Suprapubic skin (tissue), 4 donors: ENCODE data around the gene PHPT1. TPM values are rescaled to one million over a fixed set of nuclear protein-coding genes. Genes with fewer than 3 reads are reported as not detected.

ENCODE experiments used
- DNase-seq, 2 donors: peaks; one replicate each; pipeline ENCODE4 v3.0.0-alpha.2; 2019; ENCODE audit warnings: low spot score in 2 of 2
- H3K27ac ChIP-seq: fragments of 200-600 bp; sonication (generic); one replicate; pipeline ENCODE4 v1.5.1; 2019
- H3K27me3 ChIP-seq: fragments of 200-600 bp; sonication (generic); one replicate; pipeline ENCODE4 v1.5.1; 2019
- H3K36me3 ChIP-seq: fragments of 200-600 bp; sonication (generic); one replicate; pipeline ENCODE4 v1.5.1; 2019
- H3K4me1 ChIP-seq: fragments of 200-600 bp; sonication (generic); one replicate; pipeline ENCODE4 v1.5.1; 2019
- H3K4me3 ChIP-seq: fragments of 200-600 bp; sonication (generic); one replicate; pipeline ENCODE4 v1.5.1; 2019; ENCODE audit warnings: mild to moderate bottlenecking
- H3K9me3 ChIP-seq: fragments of 200-600 bp; sonication (generic); one replicate; pipeline ENCODE4 v1.5.1; 2019
- EP300 ChIP-seq: sonication (generic); formaldehyde crosslinking; IDR thresholded peaks from one replicate; pipeline ENCODE4 v1.6.1; 2017; ENCODE audit warnings: antibody characterized with exemption
- POLR2A ChIP-seq, 2 donors: fragments of 450-650 bp; IDR thresholded peaks; one replicate each; pipeline ENCODE4 v1.6.1; 2017; ENCODE audit warnings: antibody characterized with exemption in 2 of 2, mild to moderate bottlenecking in 2 of 2, moderate library complexity in 2 of 2
- POLR2AphosphoS5 ChIP-seq, 3 donors: sonication (generic); formaldehyde crosslinking; IDR thresholded peaks; one replicate each; pipeline ENCODE4 v1.6.1; 2017; ENCODE audit warnings: antibody characterized with exemption in 3 of 3
- WGBS: methylation state at CpG from one replicate; pipeline ENCODE4 v1.1.5; 2018; 5-methylcytosine and 5-hydroxymethylcytosine counted together
- total RNA-seq, 4 donors: library from RNA; depleted of rRNA; stranded (reverse); fragments of >200 nt; gene quantifications; one replicate each; pipeline ENCODE4 v1.1.0, GENCODE V29; 2016
- TF ChIP-seq, protein P1 (sequence below), 2 donors: fragments of 200-600 bp in 1 of 2; fragments of 450-650 bp in 1 of 2; sonication (generic) in 1 of 2; IDR thresholded peaks; one replicate each; pipeline ENCODE4 v1.5.1; 2016 to 2019; ENCODE audit warnings: antibody characterized with exemption in 2 of 2, mild to moderate bottlenecking in 1 of 2, moderate library complexity in 1 of 2

The PHPT1 gene
- total RNA-seq, 4 donors from 2014 or later = 41.9 to 64.2 (median 46.6) TPM

DNA sequence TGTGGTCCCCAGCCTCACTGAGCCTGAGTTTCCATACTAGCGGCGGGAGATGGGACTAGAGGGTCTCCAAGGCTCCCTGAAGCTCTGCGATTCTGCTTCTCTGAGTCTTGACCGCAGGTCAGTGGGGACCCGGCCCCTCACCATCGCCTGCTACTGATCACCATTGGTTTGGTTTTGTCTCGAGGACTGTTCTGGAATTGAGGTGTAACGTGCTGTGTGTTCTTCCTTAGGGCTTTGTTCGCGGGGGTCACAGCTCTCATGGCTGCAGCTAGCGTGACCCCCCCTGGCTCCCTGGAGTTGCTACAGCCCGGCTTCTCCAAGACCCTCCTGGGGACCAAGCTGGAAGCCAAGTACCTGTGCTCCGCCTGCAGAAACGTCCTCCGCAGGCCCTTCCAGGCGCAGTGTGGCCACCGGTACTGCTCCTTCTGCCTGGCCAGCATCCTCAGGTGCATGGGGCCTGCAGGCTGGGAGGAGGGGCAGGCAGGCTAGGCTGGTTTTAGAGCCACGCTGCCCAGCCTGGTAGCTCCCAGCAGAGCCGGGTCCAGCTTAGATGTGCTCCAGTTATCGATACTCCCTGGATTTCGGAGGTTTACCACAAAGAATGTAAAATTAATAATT lies 49.4 kb downstream of the PHPT1 start:
- H3K4me1 ChIP-seq = peaks cover 51% of the 10 kb centered on the region
- H3K27ac ChIP-seq = no peak overlapping the region
- WGBS = 92% methylated on average over 11 of the region's 21 CpGs

DNA sequence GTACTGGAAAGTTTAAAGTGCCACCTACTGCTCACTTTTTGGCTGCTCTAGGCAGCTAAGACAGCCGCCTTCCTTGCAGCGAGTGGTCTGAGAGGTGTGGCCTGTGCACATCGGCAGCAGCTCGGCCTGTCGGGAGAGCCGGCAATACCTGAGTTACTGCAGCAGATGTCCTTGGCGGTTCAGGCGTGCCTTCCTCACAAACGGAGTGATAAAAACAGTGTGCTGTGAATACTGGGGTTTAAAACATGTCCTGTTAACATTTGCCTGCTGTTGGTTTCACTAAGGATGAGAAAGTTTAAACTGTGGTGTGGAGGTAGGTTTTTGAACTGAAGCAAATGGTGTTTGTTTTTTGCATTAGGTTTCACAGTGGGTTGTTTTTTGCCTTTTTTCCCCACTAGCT lies 50.0 kb downstream of the PHPT1 start:
- Histone ChIP-seq H3K9me3 (no peaks in the 10 kb centered on the region), H3K36me3 (peaks cover 22% of the 10 kb centered on the region), H3K27ac (no peak overlapping the region), H3K4me1 (peaks cover 55% of the 10 kb centered on the region), H3K4me3 (no peak overlapping the region), H3K27me3 (no peaks in the 10 kb centered on the region)
- 44% methylated on average over 9 of the region's 9 CpGs for WGBS
- DNase-seq = no peak
- TF ChIP-seq POLR2AphosphoS5 (IDR thresholded peaks at IDR 0.05) = no peak
- TF ChIP-seq EP300 = no peak
- TF ChIP-seq, protein P1, sequence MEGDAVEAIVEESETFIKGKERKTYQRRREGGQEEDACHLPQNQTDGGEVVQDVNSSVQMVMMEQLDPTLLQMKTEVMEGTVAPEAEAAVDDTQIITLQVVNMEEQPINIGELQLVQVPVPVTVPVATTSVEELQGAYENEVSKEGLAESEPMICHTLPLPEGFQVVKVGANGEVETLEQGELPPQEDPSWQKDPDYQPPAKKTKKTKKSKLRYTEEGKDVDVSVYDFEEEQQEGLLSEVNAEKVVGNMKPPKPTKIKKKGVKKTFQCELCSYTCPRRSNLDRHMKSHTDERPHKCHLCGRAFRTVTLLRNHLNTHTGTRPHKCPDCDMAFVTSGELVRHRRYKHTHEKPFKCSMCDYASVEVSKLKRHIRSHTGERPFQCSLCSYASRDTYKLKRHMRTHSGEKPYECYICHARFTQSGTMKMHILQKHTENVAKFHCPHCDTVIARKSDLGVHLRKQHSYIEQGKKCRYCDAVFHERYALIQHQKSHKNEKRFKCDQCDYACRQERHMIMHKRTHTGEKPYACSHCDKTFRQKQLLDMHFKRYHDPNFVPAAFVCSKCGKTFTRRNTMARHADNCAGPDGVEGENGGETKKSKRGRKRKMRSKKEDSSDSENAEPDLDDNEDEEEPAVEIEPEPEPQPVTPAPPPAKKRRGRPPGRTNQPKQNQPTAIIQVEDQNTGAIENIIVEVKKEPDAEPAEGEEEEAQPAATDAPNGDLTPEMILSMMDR (IDR thresholded peaks at IDR 0.05) = no peak
- no peak for TF ChIP-seq POLR2A (IDR thresholded peaks at IDR 0.05)

More for the DNA sequence above, 49.4 kb downstream of the PHPT1 start:
- no peaks in the 10 kb centered on the region for H3K27me3 ChIP-seq
- no peak for DNase-seq
- H3K36me3 ChIP-seq = peaks cover 22% of the 10 kb centered on the region
- H3K4me3 ChIP-seq = no peak overlapping the region
- H3K9me3 ChIP-seq = no peaks in the 10 kb centered on the region
- TF ChIP-seq EP300 (no peak), POLR2AphosphoS5 (IDR thresholded peaks at IDR 0.05) (no peak), POLR2A (IDR thresholded peaks at IDR 0.05) (no peak)

GRCh38 chr9:136900556-136900955 lies 51.3 kb downstream of the PHPT1 start:
- Histone ChIP-seq H3K4me3 (no peak overlapping the region), H3K4me1 (peaks cover 55% of the 10 kb centered on the region), H3K27ac (peak overlapping the region; percentile 88), H3K36me3 (peaks cover 22% of the 10 kb centered on the region), H3K27me3 (no peaks in the 10 kb centered on the region), H3K9me3 (no peaks in the 10 kb centered on the region)
- 85% methylated on average over 10 of the region's 10 CpGs for whole genome bisulfite sequencing
- DNase-seq = no peak
- TF ChIP-seq POLR2A (IDR thresholded peaks at IDR 0.05) (no peak), EP300 (no peak)

Other genes with a start within 250 kb of the PHPT1 start
- 10 to 100 TPM; 12.2 to 49.6 (median 28.6) TPM for gene EGFL7, start 186.5 kb upstream of the PHPT1 start, total RNA-seq
- 10 to 100 TPM; 43.5 to 73.2 (median 63.5) TPM for gene AGPAT2, start 162.0 kb upstream of the PHPT1 start, total RNA-seq
- 10 to 100 TPM in 1 of 4 donors, 1 to 10 TPM in 3; 3.8 to 13.1 (median 6.3) TPM for gene DIPK1B, start 136.8 kb upstream of the PHPT1 start, total RNA-seq
- gene LCN10, start 106.5 kb upstream of the PHPT1 start, total RNA-seq = 1 to 10 TPM in 2 of 4 donors, under 1 TPM in 1, not detected in 1; 0.32 to 3.5 (median 2.8) TPM
- gene LCN6, start 100.9 kb upstream of the PHPT1 start, total RNA-seq = 1 to 10 TPM; 4.0 to 8.3 (median 5.9) TPM
- gene LCN8, start 91.2 kb upstream of the PHPT1 start, total RNA-seq = not detected
- gene LCN15, start 84.9 kb upstream of the PHPT1 start, total RNA-seq = under 1 TPM in 1 of 4 donors, not detected in 3; 0.21 TPM
- gene TMEM141, start 58.1 kb upstream of the PHPT1 start, total RNA-seq = 100 to 1,000 TPM in 2 of 4 donors, 10 to 100 TPM in 2; 71.1 to 148 (median 115) TPM
- gene CCDC183, start 53.1 kb upstream of the PHPT1 start, total RNA-seq = 10 to 100 TPM in 1 of 4 donors, 1 to 10 TPM in 3; 1.1 to 10.3 (median 2.3) TPM
- 10 to 100 TPM; 54.2 to 70.7 (median 61.0) TPM for gene RABL6, start 41.5 kb upstream of the PHPT1 start, total RNA-seq
- 1 to 10 TPM; 1.6 to 3.1 (median 2.2) TPM for gene AJM1, start 6.9 kb upstream of the PHPT1 start, total RNA-seq
- gene MAMDC4, start 2.9 kb downstream of the PHPT1 start, total RNA-seq = 1 to 10 TPM; 1.3 to 3.9 (median 1.8) TPM
- gene EDF1, start 16.9 kb downstream of the PHPT1 start, total RNA-seq = 100 to 1,000 TPM; 236 to 328 (median 311) TPM
- gene TRAF2, start 37.1 kb downstream of the PHPT1 start, total RNA-seq = 10 to 100 TPM in 2 of 4 donors, 1 to 10 TPM in 2; 8.6 to 16.1 (median 10.5) TPM
- gene FBXW5, start 95.3 kb downstream of the PHPT1 start, total RNA-seq = 100 to 1,000 TPM; 101 to 166 (median 142) TPM
- gene C8G, start 95.8 kb downstream of the PHPT1 start, total RNA-seq = 1 to 10 TPM in 1 of 4 donors, not detected in 3; 2.7 TPM
- gene LCN12, start 102.9 kb downstream of the PHPT1 start, total RNA-seq = 1 to 10 TPM in 1 of 4 donors, not detected in 3; 3.7 TPM
- gene PTGDS, start 128.1 kb downstream of the PHPT1 start, total RNA-seq = 10 to 100 TPM in 3 of 4 donors, 1 to 10 TPM in 1; 4.3 to 31.7 (median 25.7) TPM
- under 1 TPM in 2 of 4 donors, not detected in 2; 0.18 to 0.40 TPM for gene LCNL1, start 133.6 kb downstream of the PHPT1 start, total RNA-seq
- 10 to 100 TPM; 43.2 to 68.6 (median 61.5) TPM for gene PAXX, start 143.0 kb downstream of the PHPT1 start, total RNA-seq
- 100 to 1,000 TPM in 3 of 4 donors, 10 to 100 TPM in 1; 20.6 to 159 (median 130) TPM for gene CLIC3, start 147.2 kb downstream of the PHPT1 start, total RNA-seq
- gene ABCA2, start 178.8 kb downstream of the PHPT1 start, total RNA-seq = 10 to 100 TPM; 10.4 to 44.7 (median 33.4) TPM
- under 1 TPM in 1 of 4 donors, not detected in 3; 0.72 TPM for gene FUT7, start 182.7 kb downstream of the PHPT1 start, total RNA-seq
- 10 to 100 TPM; 22.2 to 64.0 (median 47.3) TPM for gene NPDC1, start 196.8 kb downstream of the PHPT1 start, total RNA-seq
- gene ENTPD2, start 204.7 kb downstream of the PHPT1 start, total RNA-seq = 10 to 100 TPM; 13.3 to 20.8 (median 16.7) TPM
- 10 to 100 TPM in 3 of 4 donors, 1 to 10 TPM in 1; 8.2 to 13.6 (median 13.3) TPM for gene SAPCD2, start 221.1 kb downstream of the PHPT1 start, total RNA-seq
- 10 to 100 TPM in 1 of 4 donors, 1 to 10 TPM in 3; 5.0 to 10.1 (median 6.8) TPM for gene UAP1L1, start 228.1 kb downstream of the PHPT1 start, total RNA-seq
- 10 to 100 TPM; 52.1 to 99.2 (median 63.1) TPM for gene MAN1B1, start 237.6 kb downstream of the PHPT1 start, total RNA-seq